MV-4-11 (cell line): ENCODE measurements around the gene FDX2.

ENCODE experiments used
- DNase-seq: peaks from one replicate; lab custom pipeline; 2025; lab: John Stamatoyannopoulos, UW

The FDX2 gene

DNA sequence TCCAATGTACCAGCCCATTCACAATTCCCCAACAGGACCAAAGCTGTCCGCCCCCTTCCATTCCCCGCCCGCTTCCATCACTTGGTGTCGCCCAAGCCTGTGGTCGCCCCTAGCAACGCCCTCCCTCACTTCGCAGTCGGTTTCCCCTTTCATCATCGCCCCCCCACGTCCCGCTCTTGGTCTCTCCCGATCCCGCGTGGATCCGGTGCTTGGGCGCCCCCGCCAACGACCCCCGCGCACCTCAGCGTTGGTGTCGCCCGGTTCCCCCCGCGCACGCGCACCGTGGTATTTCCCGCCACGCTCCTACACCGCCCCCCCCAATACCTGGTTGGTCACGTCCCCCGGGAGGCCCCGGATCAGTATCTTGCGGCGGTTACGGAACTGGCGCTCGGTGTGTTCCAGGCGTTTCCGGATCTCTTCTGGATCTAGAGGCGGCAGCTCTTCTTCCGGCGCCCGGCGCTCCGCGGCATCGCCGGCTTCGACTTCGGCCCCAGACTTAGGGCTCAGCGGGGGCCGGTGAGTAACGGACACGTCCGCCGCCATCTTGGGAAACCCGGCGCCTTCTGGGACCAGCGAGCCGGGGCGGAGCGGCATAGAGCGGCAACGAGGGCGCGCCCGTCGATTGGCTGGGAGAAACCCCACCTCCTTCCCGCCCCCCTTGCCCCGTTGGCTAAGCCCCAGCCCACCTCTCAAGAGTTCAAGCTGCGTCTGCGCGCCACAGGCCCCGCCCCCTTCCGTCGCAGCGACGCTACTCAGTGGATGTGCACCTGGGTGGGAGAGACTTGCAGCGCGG, 17.3 kb upstream of the FDX2 start, which contains the start of gene RAVER1:
Gene RAVER1 (minus strand): TSS at position 565 of the 793 bp plus-strand sequence. CDS start 22 bp downstream, at position 543.
- DNase-seq, result peak; percentile 97

DNA sequence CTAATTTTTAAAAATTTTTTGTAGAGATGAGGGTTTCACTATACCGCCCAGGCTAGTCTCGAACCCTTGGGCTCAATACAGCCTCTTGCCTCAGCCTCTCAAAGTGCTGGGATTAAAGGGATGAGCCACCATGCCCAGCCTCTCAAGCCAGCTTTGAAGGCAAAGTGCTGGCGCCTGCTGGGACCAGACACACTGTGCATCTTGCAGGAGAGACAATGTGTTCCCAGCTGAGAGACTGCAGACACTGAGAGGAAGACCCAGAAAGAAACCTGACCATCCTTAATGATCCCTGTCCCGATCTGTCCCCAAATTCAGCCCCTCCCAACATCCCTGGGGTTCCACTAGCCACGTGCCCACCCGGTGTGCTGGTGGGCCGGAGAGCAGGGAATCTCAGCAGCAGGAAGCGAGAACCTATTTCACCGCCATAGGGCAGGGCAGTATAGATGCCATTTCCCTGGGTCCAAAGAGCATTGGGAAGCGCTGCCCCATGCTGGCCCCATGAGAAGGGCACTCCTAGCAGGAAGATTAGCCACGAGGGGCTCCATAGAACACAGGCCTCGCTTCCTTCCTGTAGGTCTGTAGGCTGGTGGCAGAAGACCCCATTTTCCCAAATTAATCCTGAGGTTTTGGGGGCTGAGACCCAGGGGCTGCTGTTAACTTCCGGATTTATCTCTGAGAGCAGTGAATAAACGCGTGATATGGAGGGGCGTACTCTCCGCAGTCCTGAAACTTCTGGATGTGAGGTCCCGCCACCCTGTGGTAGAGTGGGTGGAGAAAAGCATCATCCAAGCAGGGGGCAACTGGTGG, 16.5 kb upstream of the FDX2 start:
- DNase-seq, result no peak

DNA sequence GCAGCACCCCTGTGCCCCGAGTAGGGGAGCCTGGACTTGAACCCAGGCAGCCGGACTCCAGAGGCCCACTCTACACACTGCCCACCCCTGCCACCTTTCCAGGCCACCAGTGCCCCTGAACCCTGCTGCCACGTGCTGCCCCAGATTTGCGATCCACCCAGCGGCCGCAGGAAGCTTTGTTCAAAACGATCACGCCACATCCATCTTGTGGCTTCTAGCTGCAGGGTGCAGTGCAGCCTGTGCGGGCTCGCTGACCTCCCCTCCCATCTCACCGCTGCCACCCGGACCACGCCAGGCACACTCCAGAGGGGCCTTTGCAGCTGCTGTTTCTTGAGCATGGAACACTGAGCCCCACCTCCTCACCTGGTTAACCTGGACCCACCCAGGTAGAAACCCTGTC, 13.7 kb upstream of the FDX2 start:
- DNase-seq, result no peak

DNA sequence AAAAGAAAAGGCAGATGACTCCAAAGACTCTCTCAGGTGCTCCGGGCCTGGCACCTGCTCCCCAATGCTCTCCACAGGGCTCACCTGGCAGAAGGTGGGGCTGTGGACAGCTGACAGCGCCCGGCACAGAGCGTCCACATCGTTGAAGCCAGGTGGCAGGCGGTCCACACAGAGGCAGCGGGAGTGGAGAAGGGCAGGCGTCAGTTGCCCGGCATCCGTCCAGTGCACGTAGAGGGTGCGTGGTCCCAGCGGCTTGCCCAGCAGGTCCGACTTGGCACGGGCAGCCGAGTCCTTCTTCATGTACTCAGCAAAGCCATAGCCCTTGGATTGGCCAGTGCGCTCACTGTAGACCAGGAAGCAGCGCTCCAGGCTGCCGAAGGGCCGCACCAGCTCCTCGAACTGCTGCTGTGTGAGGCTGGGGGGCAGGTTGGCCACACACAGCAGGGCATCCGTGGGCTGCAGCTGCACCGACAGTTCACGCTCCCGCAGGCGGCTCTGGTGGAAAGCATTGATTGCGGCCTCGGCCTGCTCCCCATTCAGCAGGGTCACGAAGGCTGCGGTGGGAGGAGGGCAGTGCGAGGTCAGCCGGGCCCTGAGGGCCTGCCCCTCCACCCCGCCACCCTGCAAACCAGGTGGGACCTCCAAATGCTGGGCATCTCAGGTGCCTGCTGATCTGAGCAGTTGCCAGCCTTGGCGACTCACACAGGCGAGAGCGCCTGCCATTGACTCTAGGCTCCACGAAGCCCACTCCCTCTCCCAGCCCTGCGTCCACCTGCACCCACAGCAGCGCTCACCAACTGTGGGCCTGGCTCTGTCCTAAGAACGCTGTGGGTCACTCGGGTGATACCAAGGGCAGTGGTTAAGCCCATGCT, 13.0 kb upstream of the FDX2 start:
- DNase-seq, result no peak

DNA sequence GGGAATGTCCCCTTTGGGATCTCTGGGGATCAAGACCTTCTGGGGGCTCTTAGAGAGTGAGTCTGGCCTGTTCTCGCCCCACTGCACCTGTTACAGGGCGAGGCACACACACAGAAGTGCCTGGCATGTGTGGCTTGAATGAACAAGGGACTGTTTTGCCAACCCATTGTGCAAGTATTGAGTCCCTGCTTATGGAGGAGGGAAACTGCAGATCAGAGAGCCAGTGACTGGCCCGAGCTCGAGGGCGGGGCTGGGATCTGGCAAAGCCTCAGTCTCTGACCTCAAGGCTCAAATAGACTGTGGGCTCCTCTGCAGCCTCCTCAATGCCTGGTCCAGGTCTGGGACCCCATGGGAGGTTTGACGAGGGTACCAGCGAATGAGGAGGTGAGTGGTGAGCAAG, 12.0 kb upstream of the FDX2 start:
- DNase-seq, result no peak

DNA sequence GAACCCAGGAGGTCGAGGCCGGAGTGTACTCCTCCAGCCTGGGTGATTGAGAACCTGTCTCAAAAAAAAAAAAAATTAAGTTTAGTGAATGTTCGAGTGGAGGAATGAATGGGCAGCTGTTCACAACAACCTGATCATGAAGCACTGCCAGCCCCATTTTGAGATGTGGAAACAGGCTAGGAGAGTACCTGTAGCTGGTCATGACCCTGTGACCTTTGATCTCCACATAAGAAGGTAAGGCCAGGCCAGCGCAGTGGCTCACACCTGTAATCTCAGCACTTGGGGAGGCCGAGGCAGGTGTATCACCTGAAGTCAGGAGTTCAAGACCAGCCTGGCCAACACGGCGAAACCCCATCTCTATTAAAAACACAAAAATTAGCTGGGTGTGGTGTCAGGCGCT, 9.9 kb upstream of the FDX2 start:
- DNase-seq, result no peak

DNA sequence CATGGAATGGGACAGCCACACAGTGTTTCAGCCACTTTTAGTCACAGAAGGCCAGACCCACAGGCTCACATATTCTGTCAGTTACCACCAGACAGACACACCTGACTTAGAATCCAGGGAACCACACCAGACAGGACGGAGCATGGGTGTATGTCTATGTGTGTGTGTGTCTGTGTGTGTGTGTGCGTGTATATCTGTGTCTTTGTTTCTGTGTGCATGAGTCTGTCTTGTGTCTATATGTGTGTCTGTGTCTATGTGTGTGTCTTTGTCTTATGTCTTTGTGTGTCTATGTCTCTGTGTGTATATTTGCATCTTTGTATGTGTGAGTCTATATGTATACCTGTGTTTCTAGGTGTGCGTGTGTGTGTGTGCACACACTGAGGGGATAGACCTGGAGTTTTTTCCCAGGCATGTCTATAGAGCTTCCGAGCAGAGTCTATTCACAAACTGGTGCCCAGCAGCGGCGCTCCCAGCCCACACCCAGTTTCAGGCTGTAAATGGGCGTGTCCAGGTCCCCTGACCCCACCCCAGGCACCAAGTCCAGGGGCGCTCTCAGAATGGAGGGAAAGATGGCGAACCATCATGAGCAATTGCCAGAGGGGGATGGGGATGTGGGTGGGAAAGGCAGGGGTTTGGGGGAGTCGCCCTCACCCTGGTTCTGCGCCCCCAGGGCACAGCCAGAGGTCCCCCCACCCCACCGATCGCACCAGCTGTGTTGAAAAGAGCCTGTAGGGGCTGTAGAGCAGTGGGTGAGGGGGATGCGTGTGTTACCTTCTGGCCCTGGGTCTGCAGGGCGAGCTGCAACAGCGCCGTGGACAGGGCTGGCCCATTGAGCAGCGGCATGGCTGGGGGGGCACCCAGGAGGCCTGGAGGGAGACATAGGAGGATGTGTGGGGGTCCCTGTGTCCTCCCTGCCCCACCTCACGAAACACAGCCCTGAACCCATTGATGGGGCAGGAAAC, 6.3 kb upstream of the FDX2 start:
- no peak for DNase-seq

DNA sequence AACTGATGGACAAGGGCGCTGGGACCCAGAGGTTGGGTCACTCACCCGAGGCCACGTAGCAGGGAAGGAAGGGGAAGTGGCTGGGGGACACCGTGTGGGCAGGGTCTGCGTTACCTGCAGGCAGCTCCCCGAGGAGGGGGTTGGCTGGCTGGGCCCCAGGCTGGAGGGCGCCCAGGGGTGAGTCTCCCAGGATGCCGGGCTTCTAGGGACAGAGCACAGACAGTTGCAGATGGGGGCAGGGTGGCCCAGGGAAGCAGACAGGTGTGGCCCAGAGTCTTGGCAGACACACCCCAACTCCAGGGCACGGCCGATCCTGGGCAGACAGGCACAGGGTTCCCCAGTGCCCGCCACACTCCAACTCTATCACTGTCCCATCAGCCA, 5.6 kb upstream of the FDX2 start:
- no peak for DNase-seq

DNA sequence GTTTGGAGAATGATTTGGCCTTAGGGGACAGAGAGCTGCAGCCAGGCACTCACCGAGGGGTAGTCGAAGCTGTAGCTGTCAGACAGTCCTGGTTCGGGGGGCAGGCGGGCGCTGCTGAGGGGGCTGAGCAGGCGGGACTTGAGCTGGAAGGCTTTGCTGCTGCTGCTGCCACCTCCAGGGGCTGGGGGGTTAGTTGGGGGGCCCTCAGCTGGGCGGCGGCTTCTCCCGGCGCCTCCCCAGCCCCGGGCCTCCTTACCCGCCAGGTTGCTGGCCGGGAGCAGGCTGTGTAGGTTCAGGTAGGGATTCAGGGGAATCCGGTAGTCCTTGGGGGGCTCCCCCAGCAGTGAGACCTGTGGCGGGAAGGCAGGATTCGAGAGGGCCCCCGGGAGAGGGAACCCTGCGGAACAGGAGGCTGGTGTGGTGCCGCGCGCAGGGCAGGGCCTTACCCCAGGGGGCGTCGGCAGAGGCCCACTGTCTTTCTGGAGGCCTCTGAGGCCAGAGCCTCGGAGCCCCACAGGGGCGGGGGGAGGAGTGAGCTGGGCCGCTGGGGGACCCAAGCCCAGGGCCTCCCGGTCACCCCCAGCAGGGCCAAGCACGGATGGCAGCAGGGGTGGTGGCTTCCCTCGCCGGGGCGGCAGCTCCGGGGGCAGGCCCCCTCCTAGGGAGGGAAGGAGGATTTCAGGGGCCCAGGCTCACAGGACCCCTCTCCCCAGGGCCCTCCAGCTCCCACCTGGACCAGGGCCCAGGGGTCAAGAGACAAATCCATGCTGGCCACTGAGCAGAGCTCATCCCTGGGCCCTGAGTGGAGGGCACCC, 5.0 kb upstream of the FDX2 start:
- DNase-seq, result no peak

DNA sequence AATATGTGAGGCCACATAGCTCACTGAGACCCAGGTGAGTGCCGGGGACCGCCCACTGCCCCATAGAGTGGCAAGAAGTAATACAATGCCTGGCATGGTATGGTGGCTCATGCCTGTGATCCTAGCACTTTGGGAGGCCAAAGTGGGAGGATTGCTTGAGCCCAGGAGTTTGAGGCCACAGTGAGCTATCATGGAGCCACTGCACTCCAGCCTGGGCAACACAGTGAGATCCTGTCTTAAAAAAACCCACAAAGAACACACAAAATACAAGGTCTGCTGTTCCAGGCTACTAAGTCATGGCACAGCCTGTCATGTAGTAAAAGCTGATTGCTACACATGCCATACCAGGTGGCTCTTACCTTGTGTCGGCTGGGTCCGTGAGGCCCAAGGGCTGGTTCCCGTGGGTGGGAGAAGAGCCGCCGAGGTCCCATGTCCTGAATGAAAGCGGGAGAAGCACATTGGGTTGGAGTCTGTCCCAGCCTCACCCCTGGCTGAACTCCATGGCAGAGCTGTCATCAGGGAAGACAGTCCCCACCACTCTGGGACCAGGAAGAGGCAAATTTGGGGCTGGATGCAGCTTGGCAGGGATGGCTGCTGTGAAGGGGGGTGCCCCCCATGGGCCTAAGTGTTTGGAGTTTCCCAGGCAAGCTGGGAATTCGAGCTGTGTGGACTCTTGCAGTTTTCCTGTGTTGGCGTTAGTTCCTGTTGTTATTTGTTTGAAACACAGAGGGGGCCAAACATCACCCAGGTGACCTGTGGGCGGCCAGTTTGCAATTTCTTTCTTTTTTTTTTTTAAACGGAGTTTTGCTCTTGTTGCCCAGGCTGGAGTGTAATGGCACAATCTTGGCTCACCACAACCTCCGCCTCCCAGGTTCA, 3.2 kb upstream of the FDX2 start:
- DNase-seq, result no peak

DNA sequence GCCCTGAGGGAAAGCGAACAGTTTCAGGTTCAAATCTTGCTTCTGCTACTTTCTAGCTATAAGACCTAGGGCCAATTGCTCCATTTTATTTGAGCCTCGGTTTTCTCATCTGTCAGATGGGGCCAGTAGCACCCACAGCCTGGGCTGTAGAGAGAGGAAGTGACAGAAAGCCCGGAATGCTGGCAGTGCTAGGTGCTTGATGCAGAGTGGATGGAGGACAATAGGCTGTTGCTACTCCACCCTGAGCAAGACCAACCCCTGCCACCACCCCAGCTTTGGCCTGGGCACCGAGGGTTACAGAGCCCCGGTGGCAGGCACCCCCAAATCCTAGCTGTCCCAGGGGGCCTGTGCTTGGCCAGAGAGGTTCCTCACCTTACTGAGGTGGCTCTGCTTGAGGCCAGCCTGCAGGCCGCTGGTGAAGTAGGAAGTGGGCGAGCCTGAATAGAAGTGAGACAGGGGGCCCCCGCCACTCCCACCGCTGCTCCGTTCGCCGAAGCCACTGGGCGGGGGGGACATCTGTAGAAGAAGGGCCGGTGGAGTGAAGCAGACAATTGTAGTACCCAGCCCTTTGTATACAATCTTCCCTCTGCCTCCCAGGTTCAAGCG, 2.1 kb upstream of the FDX2 start:
- DNase-seq, result no peak

DNA sequence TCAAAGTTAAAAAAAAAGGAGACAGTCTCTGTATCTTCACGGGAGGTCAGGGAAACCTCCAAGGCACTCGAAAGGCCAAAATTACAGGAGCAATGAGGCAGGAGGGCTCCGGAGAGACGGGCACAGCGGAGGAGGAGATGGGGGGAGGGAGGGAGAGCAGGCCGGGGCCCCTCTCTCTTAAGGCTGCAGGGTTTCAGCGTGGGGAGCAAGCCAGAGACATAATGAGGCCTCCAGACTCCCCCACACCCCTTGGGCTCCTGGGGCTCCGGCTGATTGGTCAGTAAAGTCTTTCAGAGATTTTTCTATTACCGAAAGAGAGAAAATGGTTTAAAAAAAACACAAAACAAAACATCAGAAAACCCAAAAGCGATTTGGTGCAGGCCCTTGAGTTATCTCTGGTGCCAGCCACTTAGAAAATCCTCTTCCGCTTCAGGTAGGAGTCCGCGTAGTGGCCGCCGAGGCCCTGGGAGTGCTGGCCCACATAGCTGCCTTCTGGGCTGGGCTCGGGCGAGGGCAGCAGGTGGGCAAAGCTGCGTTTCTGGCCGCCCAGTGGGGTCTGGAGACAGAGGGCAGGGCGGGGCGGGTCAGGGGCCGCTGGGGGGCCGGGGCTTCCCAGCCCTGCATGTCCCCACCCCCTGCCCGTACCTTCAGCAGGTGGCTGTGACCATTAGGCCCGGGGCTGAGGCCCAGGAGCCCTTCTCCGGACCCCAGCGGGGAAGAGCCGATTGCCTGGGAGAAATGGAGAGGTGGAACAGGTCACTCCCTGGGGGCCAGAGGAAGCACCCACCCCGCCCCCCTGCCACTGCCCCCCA, 1.4 kb upstream of the FDX2 start:
- no peak for DNase-seq

DNA sequence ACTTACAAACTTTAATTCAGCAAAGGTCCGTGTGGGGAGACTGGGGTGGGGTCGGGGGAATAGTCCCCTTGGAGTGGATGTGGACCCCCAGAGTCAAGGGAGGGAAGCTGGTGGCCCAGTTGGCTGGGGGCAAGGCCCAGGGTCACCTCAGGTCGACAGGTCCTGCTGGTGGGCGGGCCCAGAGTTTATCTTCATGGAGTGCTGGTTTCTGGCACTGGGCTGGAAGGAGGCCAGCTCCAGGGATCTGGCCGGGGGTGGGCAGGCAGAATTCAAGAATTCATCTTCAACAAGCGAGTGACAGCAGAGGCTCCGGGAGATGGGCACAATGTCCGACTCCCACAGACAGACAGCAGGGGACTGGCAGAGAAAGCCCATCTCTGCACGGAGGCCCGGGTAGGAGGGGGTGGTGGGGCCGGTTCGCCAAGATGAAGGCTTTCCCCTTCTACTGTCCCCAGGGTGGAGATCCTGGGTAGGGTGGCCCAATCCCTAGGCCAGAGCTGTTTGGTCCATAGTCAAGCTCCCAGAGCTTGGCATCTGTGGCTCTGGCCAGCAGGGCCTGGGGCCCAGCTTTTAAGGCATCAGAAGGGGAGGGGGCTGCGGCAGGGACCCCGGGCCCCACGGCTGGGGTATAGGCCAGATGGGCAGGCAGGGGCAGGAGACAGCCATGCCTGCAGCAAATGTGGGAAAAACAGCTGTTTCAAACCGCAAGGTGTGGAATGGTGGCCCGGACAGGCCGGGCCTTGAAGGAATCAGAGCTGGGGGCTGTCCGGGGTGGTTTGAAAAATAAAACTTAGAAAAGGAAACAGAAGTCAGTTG, 622 bp upstream of the FDX2 start:
- no peak for DNase-seq

DNA sequence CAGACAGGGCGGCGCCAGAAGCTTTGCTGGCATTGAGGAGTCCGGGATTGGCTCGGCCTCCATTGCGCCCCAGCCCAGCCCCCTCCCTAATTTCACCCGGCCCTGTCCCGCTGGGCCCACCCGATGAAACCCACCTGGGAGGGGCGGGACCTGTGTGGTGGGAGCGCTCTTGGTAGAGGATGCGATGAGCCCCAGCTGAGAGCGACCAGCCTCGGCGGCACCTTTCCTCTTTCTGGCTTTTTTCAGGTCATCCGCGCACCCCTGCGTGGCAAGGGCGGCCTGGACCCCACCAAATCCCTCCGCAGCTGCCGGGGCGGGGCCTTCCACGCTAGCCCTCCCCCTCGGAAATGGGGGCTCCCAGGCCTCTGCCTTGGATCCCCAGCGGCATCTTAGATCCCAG, 6.4 kb downstream of the FDX2 start, which contains the start of gene ZGLP1:
Gene ZGLP1 (minus strand): TSS at position 393 of the 400 bp plus-strand sequence.
- DNase-seq, result no peak

DNA sequence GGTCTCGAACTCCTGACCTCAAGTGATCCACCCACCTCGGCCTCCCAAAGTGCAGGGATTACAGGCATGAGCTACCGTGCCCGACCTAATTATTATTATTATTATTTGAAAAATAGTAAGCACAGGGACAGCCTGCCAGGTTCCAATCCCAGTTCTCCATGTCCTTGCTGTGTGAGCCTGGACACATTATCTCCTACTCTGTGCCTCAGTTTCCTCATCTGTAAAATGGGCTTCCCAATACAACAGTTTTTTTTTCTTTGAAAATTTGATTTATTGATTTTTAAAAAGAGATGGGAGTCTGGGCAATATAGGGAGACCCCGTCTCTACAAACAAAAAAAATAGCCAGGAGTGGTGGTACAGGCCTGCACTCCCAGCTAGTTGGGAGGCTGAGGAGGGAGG, 9.5 kb downstream of the FDX2 start:
- DNase-seq, result no peak

DNA sequence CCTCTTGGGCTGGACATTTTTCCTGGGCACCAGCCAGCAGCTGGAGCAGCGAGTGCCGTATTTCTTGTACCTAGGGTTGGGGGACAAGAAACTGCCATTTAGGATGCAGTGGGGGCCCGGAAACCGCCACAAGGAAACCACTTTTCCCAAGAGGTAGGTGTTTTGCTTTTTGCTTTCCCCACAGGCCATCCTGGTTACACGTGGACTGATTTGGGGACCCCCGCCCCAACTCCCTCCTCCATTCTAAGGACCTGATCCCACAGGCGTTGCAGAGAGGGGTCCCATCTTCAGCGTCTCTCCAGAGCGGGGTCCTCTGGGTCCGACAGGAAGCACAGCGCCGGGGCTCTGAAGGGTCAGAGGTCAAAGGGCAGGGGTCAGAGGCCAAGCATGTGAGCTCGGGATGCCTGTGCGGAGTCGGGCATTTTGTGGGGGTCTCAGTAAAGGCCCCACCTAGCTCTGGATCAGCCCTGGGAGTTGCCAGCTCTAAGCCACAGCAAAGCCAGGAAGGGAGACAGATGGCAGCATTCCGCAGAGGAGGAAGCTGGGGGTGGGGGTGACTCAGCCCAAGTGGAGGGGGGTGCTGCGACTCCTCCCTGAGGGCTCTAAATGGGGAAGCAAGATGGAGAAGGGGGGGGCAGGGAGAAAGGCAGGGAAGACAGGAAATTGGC, 10.5 kb downstream of the FDX2 start:
- peak; percentile 85 for DNase-seq
